ENCODE results near the gene RANBP1.

RANBP1 gene

GRCh38 chr22:20088263-20088648 lies 27.6 kb upstream of the RANBP1 start:
- DNase-seq (ENCODE audit: low read depth, low spot score) = no peak

DNA sequence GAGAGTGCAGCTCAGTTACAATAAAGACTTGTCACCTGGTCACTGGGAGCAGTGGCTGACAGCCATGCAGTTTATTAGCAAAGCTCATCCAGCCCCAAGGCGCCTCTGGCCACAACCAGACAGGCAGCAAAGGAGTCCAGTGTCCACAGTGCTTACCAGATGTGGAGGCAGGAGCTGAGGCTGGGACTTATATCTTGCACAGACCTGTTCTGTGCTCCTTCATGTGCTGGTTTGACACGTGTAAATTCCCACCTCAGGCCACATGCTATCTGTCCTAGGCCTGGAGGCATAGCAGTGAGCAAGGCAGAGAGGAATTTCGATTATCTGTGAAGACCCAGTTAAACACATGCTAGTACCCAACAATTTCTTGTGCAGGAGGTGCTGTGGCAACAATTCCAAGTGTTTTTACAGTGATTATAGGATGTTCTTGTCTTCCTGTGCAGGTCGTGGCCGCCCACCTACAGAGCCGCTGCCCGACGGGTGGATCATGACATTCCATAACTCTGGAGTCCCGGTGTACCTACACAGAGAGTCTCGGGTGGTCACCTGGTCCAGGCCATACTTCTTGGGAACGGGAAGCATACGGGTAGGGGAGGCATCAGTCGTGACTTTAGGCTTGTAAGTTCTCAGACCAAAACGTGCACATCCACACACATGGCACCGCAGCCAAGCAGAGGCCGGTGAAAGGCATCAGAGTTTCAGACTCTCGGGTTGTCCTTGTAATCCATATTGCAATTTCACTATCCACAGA lies 26.5 kb upstream of the RANBP1 start:
- no peak for DNase-seq (ENCODE audit: low read depth, low spot score)

- no peak for DNase-seq (ENCODE audit: low read depth, low spot score)
Observed at GRCh38 chr22:20089977-20090729, 25.8 kb upstream of the RANBP1 start.

DNA sequence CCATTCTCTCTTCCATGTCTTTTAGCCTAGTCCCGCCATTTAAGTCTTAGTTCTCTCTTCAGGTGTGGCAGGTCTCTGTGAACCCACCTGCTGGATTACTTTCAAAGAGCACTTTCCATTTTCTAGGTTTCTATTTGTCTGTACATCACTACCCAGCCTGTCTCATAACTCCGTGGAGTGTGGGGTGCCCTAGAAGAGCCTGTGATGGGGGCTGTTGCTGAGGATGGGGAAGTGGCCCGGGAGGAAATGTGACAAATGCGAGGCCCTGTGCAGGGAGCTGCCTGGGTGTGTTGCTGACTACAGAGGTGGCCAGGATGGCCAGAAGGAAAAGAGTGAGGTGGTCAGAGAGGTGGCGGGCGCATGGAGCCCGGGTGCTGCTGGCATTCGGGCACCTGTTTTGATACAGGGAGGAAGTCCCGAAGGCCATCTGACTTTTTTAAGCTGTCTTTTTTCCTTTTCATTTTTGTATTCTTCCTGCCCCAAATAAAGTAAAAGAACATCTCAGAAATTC lies 25.1 kb upstream of the RANBP1 start:
- DNase-seq (ENCODE audit: low read depth, low spot score) = no peak

GRCh38 chr22:20091690-20092476 lies 24.0 kb upstream of the RANBP1 start:
- no peak for DNase-seq (ENCODE audit: low read depth, low spot score)

DNA sequence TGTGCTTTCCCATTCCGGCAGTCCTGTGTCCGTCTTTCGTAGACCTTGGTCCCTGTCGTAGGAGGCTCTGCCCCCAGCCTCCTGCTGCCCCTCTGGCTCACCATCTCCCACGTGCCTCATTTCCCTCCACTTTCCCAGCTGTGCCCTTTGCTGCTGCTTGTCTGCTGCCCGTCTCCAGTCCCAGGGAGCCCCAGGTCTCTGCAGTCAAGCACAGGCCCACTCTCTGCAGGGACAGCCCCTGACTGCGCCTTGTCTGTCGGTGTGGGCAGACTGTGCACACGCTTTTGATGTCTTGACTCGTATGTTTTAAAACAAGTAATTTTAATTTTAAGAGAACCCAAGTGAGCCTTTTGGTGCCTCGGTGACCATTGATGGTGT lies 23.4 kb upstream of the RANBP1 start:
- DNase-seq (ENCODE audit: low read depth, low spot score) = no peak

DNA sequence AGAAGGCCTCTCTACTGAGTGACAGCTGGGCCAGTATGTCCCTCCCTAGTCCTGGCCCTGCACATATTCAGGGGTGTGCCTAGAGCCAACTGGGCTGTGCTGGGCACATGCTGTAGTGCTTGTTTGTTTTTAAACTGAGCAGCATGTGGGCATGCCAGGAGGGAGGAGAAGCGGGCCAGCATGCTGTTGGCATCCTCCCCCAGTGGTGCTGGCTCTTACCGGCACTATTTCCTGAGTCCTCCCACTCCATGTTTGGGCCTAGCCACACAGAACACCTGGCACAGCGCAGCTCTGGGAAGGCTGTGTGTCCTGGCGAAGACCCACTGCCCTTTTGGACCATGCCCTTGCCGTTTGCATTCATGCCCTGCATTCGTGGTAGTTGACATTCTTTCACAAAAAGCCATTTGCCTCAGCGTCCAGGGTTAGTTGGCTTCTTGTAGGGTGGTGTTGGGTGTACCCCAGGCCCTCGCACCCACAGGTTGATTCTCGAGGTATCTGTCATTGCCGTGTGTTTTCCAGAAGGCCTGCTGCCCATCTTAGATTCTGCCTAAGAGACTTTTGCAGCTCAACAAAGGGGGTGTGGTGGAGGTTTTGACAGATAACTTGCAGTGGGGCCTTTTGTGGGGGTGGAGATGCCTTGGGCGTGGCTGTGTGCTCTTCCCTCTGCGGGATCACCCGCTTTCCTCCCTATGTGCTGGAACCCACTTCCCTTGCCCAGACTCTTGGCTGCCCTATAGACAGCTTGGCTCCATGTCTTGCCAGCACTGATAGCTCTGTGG lies 22.3 kb upstream of the RANBP1 start:
- DNase-seq (ENCODE audit: low read depth, low spot score) = no peak

DNA sequence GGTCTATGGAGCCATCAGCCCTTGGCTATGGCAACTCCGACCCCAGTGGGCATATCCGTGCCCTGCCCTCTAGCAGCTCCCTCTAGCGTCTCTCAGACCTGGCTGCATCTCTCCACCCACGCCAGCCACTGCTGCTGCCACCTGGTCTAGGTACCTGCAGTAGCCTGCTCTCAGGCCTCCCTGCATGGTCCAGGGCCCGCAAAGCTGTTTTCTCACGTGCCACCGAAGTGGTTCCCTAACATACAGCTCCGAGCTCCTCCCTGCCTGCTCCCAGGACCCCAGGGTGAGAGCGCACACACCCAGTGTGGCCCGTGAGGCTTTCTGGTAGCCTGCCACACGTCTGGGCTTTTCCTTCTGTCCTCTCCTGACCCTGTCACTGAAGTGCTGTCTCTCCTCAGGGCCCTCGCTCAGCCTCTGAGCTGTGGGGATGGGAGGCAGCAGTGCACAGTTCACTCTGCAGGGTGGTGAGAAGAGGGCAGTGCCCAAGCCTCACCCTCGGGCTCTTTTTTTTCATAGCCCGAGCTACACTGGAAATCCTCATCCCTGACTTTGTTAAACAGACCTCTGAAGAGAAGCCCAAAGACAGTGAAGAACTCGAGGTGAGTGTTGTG lies 21.6 kb upstream of the RANBP1 start:
- DNase-seq (ENCODE audit: low read depth, low spot score) = no peak

GRCh38 chr22:20095521-20095920 lies 20.4 kb upstream of the RANBP1 start:
- no peak for DNase-seq (ENCODE audit: low read depth, low spot score)

GRCh38 chr22:20096574-20097420 lies 19.1 kb upstream of the RANBP1 start:
- no peak for DNase-seq (ENCODE audit: low read depth, low spot score)

DNA sequence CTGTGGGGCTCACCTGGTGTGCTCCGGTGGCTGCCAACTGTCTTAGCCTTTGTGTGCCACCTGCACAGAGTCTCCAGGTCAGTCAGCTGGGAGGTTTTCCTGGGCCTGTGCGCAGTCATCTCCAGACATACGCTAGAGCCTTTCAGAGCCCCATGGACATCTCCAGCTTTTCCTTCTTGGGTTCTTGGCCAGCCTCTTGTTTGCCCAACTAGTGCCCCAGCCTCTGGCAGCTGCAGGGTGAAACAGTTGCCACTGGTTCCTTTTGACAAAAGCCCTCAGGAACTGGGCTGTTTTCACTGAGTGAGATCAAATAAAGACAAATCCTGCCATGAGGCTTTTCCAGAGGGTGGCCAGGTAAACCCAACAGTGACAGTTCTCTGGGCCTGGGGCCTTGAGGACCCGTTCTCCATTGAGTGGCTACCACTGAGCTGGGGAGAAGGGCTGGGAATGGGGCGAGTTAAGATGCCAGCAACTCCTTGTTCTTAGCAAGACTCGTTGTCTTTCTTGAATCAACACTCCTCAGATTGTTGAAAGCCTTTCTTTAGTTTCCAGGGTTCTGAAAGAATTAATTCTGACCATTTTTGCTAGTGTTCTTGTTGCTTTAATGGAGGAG lies 16.7 kb upstream of the RANBP1 start:
- DNase-seq (ENCODE audit: low read depth, low spot score) = no peak

GRCh38 chr22:20101638-20102037 lies 14.3 kb upstream of the RANBP1 start:
- no peak for DNase-seq (ENCODE audit: low read depth, low spot score)

DNA sequence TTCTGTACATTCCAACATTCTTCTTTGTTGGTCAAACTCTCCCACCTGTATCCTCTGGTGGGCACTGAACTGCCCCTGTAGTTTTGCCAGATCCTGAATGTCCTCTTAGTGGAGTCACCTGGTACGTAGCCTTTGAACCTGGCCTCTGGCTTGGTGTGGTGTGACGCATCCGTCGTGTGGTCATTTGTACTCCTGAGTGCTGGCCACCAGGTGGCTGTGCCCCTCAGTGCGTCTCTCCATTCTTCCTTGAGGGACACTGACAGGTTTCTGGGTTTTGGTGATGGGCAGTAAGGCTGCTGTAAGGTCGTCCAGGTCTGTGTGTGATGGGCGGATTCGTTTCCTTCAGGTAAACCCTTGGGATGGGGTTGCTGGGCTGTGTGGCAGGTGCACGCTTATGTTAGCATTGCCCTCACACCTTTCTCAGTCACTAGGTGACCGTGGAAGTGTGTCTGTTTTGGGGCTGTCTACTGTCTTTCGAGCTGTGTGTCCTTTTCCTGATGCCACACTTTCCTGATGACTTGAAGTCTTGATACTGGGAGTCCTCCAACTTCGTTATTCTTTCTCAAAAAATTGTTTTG lies 13.6 kb upstream of the RANBP1 start:
- DNase-seq (ENCODE audit: low read depth, low spot score) = no peak

DNA sequence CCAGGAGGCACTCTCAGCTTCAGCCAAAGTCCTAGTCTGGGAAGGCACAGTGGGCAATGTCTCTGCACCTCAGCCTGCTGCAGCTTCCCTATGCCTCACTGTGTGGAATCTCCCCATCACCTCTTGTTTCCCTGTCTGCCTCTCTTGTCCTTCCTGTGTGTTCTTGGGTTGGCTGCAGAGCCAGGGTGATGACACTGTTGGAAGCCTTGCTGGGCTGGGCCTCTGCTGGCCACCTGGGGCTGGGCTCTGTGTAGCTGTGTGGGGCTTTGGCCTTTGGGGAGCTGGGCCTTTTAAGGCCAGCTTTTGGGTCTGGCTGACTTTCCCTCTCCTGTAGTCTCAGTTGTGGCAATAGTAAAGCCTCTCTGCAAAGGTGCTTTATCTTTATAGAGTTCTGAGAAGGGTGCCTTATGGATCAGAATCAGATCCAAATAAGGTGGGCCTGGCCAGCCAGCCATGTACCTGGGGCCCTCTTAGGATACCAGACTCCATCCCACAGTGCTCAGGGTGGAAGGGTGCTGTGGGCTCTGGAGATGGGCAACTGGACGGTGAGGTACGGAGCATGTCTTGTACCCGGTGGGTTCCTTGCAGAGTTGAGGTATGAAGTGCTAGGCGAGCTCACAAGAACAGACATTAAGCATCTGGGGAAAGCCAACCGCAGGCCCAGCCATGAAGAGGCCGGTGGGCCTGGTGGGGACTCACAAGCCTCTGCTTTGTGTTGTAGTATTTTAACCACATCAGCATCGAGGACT lies 10.3 kb upstream of the RANBP1 start:
- DNase-seq (ENCODE audit: low read depth, low spot score) = no peak

DNA sequence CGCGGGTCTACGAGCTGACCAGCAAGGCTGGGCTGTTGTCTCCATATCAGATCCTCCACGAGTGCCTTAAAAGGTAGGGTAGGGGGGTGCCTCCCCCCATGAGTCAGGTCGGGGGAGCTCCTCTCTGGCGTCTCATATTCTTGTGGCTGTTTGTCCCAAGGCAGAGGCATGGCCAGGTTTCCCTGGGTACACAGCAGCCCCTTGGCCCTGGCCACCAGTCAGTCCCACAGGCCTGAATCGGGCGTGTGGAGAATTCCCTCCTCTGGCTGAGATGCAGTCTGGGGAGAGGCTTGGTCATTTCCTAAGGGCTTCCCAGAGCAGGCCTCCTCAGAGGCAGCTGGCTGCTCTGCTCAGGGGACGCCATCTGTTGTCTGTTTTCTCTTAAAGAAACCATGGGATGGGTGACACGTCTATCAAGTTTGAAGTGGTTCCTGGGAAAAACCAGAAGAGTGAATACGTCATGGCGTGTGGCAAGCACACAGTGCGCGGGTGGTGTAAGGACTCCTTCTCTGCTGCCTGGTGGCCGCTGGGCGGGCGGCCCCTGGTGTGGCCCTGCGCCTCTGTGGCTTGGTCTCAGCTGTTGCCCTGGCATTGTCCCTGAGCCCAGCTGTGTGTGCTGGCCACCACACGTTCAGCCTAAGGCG lies 9.6 kb upstream of the RANBP1 start:
- no peak for DNase-seq (ENCODE audit: low read depth, low spot score)

- DNase-seq (ENCODE audit: low read depth, low spot score) = no peak
Observed at GRCh38 chr22:20106849-20107237, 9.1 kb upstream of the RANBP1 start.

DNA sequence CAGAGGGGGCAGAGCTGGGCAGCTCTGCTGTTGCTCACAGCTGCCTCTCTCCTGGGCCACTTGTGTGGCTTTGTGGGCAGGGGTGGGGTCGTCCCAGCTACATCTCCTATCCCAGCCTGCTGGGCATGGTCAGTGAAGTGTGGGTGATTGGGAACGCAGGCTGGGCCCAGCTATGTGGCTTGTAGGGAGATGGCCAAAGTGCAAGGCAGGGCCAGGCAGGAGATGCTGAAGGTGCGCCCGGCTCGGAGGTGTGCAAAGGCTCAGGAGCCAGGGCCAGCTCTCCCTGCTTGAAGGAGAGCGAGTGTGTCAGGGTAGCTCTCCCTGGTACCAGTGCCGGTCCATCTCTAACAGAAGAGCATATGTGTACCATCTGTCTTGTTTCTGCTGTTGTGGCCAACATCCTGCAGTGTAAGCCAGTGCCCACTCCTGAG lies 8.4 kb upstream of the RANBP1 start:
- DNase-seq (ENCODE audit: low read depth, low spot score) = no peak

Measured in smooth muscle cell of the brain vasculature (primary cell).